SU-DHL-6 (cell line): ENCODE data around the gene VPS13D.

Source experiments
- EZH2phosphoT487 ChIP-seq: fragments of 200-600 bp; sonication (generic), shearing (Covaris generic); conservative IDR thresholded peaks from 2 replicates; pipeline ENCODE4 v1.6.1; 2018; ENCODE audit warnings: mild to moderate bottlenecking, antibody characterized with exemption, low read length, moderate library complexity, mixed read lengths
- TF ChIP-seq, protein P1 (sequence below): fragments of 200-600 bp; sonication (generic); IDR thresholded peaks from one replicate; pipeline ENCODE4 v1.5.1; 2017; ENCODE audit warnings: antibody characterized with exemption, mild to moderate bottlenecking, low read length, moderate library complexity; ENCODE audit not compliant: insufficient read depth, poor library complexity, severe bottlenecking

DNA sequence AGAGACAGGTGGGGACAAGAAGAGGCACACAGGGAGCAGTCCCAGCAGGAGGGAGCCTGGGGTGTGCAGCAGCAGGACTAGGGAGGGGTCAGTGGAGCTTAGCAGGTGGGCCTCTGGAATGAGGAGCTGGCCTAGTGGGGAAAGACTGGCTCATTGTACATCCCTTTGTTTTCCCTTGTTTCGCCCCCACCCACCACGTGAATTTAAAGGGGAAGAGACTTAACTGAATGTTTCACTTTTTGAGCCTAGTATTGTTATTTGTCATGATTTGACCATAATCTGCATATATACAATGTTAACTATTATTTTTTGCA is 206.5 kb downstream of the VPS13D start:
- TF ChIP-seq, protein P1, sequence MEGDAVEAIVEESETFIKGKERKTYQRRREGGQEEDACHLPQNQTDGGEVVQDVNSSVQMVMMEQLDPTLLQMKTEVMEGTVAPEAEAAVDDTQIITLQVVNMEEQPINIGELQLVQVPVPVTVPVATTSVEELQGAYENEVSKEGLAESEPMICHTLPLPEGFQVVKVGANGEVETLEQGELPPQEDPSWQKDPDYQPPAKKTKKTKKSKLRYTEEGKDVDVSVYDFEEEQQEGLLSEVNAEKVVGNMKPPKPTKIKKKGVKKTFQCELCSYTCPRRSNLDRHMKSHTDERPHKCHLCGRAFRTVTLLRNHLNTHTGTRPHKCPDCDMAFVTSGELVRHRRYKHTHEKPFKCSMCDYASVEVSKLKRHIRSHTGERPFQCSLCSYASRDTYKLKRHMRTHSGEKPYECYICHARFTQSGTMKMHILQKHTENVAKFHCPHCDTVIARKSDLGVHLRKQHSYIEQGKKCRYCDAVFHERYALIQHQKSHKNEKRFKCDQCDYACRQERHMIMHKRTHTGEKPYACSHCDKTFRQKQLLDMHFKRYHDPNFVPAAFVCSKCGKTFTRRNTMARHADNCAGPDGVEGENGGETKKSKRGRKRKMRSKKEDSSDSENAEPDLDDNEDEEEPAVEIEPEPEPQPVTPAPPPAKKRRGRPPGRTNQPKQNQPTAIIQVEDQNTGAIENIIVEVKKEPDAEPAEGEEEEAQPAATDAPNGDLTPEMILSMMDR, result no peak
- no peak for TF ChIP-seq EZH2phosphoT487
